HG03521 (cell line): ENCODE results near the gene RBPJ.
A peak's percentile ranks its signal among the peaks of the same experiment; 100 is the strongest.

ENCODE experiments used
- ATAC-seq: cut with Tn5 transposase; IDR thresholded peaks from one replicate; pipeline ENCODE4 v1.9.1; 2021; ENCODE audit warnings: mild to moderate bottlenecking, moderate library complexity; ENCODE audit not compliant: unreplicated experiment

RBPJ gene

GRCh38 chr4:26320538-26321372, at the start of gene RBPJ:
RBPJ (plus strand) TSS chr4:26321014; CDS start chr4:26321029, 15 bp downstream.
- peak; percentile 25 for ATAC-seq

DNA sequence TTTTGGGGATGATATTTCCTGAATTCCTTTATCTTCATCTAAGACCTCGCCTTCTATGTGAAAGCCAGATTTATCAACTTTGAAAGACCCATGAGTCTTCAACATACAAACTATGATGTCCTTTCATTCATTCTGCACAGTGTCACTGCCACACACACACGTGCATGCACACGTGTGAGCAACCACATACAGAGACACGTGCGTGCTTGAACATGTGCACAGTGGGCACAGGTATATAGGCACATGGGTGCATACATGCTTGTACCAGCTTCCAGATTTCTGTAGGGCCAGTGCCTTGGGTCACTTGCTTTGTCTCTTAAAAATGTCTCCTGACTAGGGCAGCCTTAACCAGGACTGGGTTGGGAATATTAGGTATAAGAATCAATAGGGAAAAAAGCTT, 49.1 kb upstream of the RBPJ start:
- no peak for ATAC-seq

- ATAC-seq = no peak
Measured at GRCh38 chr4:26272654-26273615, 47.9 kb upstream of the RBPJ start.

GRCh38 chr4:26273616-26273980, 47.2 kb upstream of the RBPJ start:
- no peak for ATAC-seq

GRCh38 chr4:26275281-26275680, 45.5 kb upstream of the RBPJ start:
- ATAC-seq = no peak

- no peak for ATAC-seq
Measured at GRCh38 chr4:26279446-26279845, 41.4 kb upstream of the RBPJ start.

GRCh38 chr4:26281881-26282280, 38.9 kb upstream of the RBPJ start:
- ATAC-seq = no peak

DNA sequence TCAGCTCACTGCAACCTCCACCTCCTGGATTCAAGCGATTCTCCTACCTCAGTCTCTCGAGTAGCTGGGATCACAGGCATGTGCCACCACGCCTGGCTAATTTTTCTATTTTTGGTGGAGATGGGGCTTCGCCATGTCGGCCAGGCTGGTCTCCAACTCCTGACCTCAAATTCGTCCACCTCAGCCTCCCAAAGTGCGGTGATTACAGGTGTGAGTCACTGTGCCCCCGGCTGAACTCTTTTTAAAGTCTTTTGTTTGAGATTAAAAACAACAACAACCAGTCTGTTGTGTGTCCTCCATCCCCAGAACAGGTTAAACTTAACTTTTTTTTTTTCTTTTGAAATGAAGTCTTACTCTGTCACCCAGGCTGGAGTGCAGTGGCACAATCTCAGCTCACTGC, 36.3 kb upstream of the RBPJ start:
- no peak for ATAC-seq

DNA sequence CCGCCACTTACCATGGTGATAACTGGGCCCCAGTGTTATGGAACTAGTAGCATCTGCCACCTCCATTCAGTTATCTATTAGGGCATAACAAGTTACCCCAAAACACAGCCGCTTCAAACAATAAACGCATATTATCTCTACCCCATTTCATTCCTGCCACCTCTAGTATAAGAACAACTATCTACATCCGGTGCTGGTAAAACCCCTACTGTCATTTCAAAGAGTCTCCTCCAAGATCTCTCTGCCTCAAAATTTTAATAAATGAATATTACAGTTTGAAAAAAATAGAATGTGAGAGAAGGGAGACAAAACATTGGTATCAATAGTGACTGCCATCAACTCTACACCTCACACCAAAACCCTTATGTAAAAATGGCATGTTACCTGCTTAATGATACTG, 35.5 kb upstream of the RBPJ start:
- no peak for ATAC-seq

DNA sequence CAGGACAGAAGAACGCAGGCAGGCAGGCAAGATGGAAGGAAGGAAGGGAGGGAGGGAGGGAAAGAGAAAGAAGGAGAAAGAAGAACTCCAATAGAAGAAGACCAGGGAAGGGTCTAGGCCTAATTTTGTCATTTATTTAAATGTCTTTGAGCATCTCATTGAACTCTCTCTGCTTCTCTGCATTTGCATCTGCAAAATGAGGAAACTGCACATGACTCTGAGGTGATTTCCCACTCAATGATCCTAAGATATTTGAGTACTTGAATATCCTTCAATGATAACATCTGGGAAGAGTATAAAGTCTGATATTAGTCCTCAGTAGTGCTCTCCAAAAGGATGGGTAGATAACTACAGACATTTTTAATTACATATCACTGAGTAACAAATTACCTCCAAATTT, 33.1 kb upstream of the RBPJ start:
- no peak for ATAC-seq

DNA sequence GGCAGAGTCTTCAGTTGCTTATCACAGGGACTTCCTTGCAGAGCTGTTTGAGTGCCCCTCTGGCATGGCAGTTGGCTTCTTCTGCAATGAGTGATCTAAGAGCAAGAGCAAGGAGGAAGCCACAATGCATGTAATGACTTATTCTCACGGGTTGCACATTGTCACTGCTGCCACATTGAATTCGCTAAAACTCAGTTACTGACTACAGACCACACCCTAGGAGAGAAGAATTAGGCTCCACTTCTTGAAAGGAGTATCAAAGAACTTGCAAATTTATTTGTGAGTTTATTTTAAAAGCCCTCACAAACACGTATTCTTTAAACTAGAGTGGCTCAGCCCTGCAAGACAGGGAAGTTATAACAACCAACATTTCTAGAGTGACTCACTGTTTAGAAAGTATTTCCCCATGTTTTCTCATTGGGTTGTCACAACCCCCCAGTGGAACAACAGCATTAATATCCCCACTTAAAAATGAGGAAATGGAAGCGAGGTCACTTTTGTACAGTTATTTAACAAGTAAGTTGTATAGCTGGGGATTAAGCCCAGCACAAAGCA, 32.4 kb upstream of the RBPJ start:
- ATAC-seq = peak; percentile 69

DNA sequence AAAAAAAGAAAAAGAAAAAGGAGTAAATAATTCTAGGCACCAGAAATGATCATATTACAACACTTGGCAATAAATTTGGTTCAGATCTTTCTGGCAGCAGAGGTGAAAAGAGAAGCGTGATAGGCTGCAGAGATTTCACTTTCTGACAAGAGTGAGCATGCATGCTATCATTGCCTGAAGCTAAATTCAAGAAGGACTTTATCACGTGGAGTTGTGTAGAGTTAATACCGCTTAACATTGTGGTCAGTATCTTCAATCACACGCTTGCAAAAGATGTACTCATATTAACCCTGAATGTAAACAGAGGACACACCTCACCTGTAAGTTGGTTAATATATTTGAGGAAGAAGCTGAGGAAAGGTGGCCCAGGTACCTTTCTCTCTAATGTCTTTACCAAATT, 31.4 kb upstream of the RBPJ start:
- ATAC-seq = no peak

- ATAC-seq = no peak
Measured at GRCh38 chr4:26290321-26290720, 30.5 kb upstream of the RBPJ start.

DNA sequence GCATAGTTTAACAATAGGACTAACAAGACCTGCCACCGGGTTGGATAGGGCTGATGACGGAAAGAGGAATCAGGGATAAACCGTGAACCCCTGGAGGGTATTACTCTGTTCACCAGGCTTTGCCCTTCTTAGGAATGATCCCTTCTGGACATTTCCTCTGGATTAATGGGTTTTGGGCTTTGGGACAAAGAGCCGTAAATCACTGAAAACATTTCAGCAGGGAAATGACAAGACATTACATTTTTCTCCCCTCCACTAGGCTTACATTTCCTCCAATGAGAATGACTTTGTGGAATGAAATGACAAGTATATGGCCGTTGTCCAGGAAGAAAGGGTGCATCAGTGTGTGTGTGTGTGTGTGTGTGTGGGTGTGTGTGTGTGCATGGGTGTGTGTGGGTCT, 25.9 kb upstream of the RBPJ start:
- ATAC-seq = no peak

DNA sequence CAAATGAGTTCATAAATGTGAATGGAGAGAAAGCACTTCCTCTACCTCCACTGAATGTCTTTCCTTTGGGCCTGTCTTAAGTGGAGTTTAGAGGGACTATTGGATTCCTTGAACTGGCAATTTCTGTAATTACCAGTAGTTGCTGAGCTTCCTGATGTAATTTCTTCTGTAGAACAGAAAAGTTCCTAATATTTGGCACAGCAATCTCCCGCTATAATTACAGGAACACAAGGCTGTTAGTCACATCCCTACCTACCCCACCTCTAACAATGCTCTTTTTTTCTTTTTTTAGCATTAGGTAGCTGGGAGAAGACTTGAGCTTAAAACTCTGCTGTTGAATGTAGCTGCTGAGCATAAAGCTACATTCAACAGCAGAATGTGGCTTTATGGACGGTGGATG, 24.8 kb upstream of the RBPJ start:
- no peak for ATAC-seq

GRCh38 chr4:26296514-26296913, 24.3 kb upstream of the RBPJ start:
- no peak for ATAC-seq

- ATAC-seq = no peak
Measured at GRCh38 chr4:26297219-26297618, 23.6 kb upstream of the RBPJ start.

DNA sequence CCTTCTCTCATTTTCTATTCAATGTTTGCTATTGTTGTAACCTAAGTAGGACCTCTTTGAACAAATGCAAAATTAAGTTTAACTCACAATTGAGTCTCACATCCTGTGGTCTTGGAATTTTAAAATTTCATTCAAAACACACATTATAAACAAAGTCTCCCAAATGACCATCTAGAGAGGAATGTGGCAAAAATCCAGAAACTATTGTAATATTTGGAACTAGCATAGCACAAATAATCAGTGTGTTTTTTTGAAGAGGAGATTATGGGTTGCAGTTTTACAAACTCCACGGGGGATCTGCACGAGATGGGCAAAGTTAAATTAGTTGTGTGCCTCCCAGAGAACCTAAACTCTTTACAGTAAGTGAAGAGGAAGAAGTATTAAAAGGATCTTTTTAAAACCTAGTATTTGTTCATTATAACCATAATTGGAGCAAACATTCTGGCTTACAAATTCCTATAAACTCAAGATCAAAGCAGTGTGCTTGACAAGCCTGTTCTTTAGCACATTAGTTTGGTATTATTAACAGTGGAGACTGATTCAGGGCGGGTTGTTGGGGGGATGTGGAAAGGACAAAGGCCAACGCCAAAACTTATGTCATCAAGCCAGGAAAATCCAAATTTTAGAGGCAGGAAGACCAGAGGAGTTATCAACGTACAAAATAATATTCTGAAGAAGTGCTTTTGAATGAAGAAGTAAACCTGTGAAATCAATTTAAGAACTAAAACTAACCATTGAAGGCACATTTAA, 22.4 kb upstream of the RBPJ start:
- ATAC-seq = no peak

- no peak for ATAC-seq
Measured at GRCh38 chr4:26299254-26299882, 21.4 kb upstream of the RBPJ start.
